Loucy (cell line): ENCODE results near the gene TRIM25.
A peak's percentile ranks its signal among the peaks of the same experiment; 100 is the strongest.

Experiments
- H2AFZ ChIP-seq: fragments of 200-600 bp; sonication (generic); 2 replicates; pipeline ENCODE4 v1.6.0; 2016; ENCODE audit warnings: antibody characterized with exemption, mild to moderate bottlenecking, low read length, moderate library complexity
- H3F3A ChIP-seq: fragments of 200-600 bp; 2 replicates; pipeline ENCODE4 v1.6.0; 2016; ENCODE audit warnings: antibody characterized with exemption, low read depth, mild to moderate bottlenecking
- H3K27me3 ChIP-seq: fragments of 200-600 bp; sonication (generic); 2 replicates; pipeline ENCODE4 v1.6.1; 2014; ENCODE audit warnings: low read length, mild to moderate bottlenecking; ENCODE audit not compliant: insufficient read depth, poor library complexity, severe bottlenecking
- H3K36me3 ChIP-seq: fragments of 200-600 bp; sonication (generic); 2 replicates; pipeline ENCODE4 v1.6.1; 2016; ENCODE audit warnings: low read length; ENCODE audit not compliant: insufficient read depth
- H3K4me1 ChIP-seq: fragments of 200-600 bp; sonication (generic); 2 replicates; pipeline ENCODE4 v1.5.1; 2014; ENCODE audit warnings: low read length, mild to moderate bottlenecking; ENCODE audit not compliant: insufficient read depth, poor library complexity, severe bottlenecking
- H3K4me2 ChIP-seq: fragments of 200-600 bp; sonication (generic); 2 replicates; pipeline ENCODE4 v1.6.0; 2014; ENCODE audit warnings: antibody characterized with exemption, low read length, low read depth, mild to moderate bottlenecking; ENCODE audit not compliant: poor library complexity, severe bottlenecking
- H3K4me3 ChIP-seq: fragments of 200-600 bp; sonication (generic); 2 replicates; pipeline ENCODE4 v1.5.1; 2014; ENCODE audit warnings: low read length, mild to moderate bottlenecking, mixed read lengths; ENCODE audit not compliant: poor library complexity, severe bottlenecking
- H3K79me2 ChIP-seq: fragments of 200-600 bp; sonication (generic); 2 replicates; pipeline ENCODE4 v1.6.1; 2014; ENCODE audit warnings: low read length; ENCODE audit not compliant: insufficient read depth
- H3K9ac ChIP-seq: fragments of 200-600 bp; sonication (generic); 2 replicates; pipeline ENCODE4 v1.6.0; 2014; ENCODE audit warnings: mild to moderate bottlenecking, low read depth, low read length, moderate library complexity; ENCODE audit not compliant: poor library complexity, severe bottlenecking
- H3K9me2 ChIP-seq: fragments of 200-600 bp; sonication (generic); replicated peaks from 2 replicates; pipeline ENCODE4 v1.6.1; 2016; ENCODE audit warnings: low read depth, low read length, mixed read lengths
- H3K9me3 ChIP-seq: fragments of 200-600 bp; sonication (generic); 2 replicates; pipeline ENCODE4 v1.6.1; 2014; ENCODE audit warnings: mild to moderate bottlenecking, antibody characterized with exemption, low read length, low read depth; ENCODE audit not compliant: insufficient read depth
- H4K20me1 ChIP-seq: fragments of 200-600 bp; sonication (generic); 2 replicates; pipeline ENCODE4 v1.6.0; 2014; ENCODE audit warnings: antibody characterized with exemption, low read length, mild to moderate bottlenecking; ENCODE audit not compliant: insufficient read depth, poor library complexity, severe bottlenecking
- CTCF ChIP-seq: fragments of 200-600 bp; sonication (generic); conservative IDR thresholded peaks from 2 replicates; pipeline ENCODE4 v1.5.1; 2014; ENCODE audit warnings: mild to moderate bottlenecking, antibody characterized with exemption, low read length
- EZH2phosphoT487 ChIP-seq: fragments of 200-600 bp; IDR thresholded peaks from 2 replicates; pipeline ENCODE4 v1.6.1; 2018; ENCODE audit warnings: antibody characterized with exemption, mild to moderate bottlenecking, moderate library complexity, borderline replicate concordance

TRIM25 gene

GRCh38 chr17:56913867-56914580, at the start of gene TRIM25:
Gene TRIM25 (minus strand): TSS chr17:56914049. CDS start chr17:56913988, 61 bp downstream.
- Histone ChIP-seq H3K79me2 (peaks cover 62% of the 10 kb centered on the region), H3K4me2 (peak within 1 kb of the TSS; percentile 95), H4K20me1 (peaks cover 36% of the 10 kb centered on the region), H3K9me3 (no peaks in the 10 kb centered on the region), H3K4me3 (peak within 1 kb of the TSS; percentile 94), H3F3A (no peaks in the 10 kb centered on the region), H3K27me3 (no peaks in the 10 kb centered on the region), H2AFZ (peak within 1 kb of the TSS; percentile 96), H3K9ac (peak within 1 kb of the TSS; percentile 88), H3K9me2 (no peaks in the 10 kb centered on the region), H3K36me3 (no peaks in the 10 kb centered on the region), H3K4me1 (peaks cover 40% of the 10 kb centered on the region)
- no peak for TF ChIP-seq EZH2phosphoT487
- TF ChIP-seq CTCF, result no peak

- peaks cover 36% of the 10 kb centered on the region for H3K4me1 ChIP-seq
- peak within 1 kb of the TSS; percentile 98 for H2AFZ ChIP-seq
- TF ChIP-seq EZH2phosphoT487 (no peak), CTCF (peak; percentile 97)
These were observed 47.0 kb upstream of the TRIM25 start, which contains the start of gene COIL for GRCh38 chr17:56960596-56961538. Gene COIL (minus strand): TSS chr17:56961050. CDS start chr17:56961019, 31 bp downstream.

GRCh38 chr17:56956992-56957391, 43.1 kb upstream of the TRIM25 start:
- H3K4me2 ChIP-seq, result peak overlapping the region; percentile 53
- H3K9ac ChIP-seq, result no peak overlapping the region
- H3K4me1 ChIP-seq, result peaks cover 43% of the 10 kb centered on the region
- TF ChIP-seq EZH2phosphoT487 (no peak), CTCF (no peak)
- no peaks in the 10 kb centered on the region for H3F3A ChIP-seq
- H4K20me1 ChIP-seq, result peaks cover 34% of the 10 kb centered on the region
- peak overlapping the region; percentile 15 for H3K4me3 ChIP-seq
- no peaks in the 10 kb centered on the region for H3K36me3 ChIP-seq
- H3K27me3 ChIP-seq, result no peaks in the 10 kb centered on the region
- peaks cover 75% of the 10 kb centered on the region for H3K79me2 ChIP-seq
- H2AFZ ChIP-seq, result no peak overlapping the region
- no peaks in the 10 kb centered on the region for H3K9me3 ChIP-seq
- no peaks in the 10 kb centered on the region for H3K9me2 ChIP-seq

More at GRCh38 chr17:56960596-56961538, 47.0 kb upstream of the TRIM25 start, which contains the start of gene COIL:
- Histone ChIP-seq H3K4me2 (peak within 1 kb of the TSS; percentile 95), H3K79me2 (peaks cover 41% of the 10 kb centered on the region), H3K4me3 (peak within 1 kb of the TSS; percentile 99), H3K9me2 (no peaks in the 10 kb centered on the region), H3K36me3 (no peaks in the 10 kb centered on the region), H3K9ac (peak within 1 kb of the TSS; percentile 99), H4K20me1 (peaks cover 21% of the 10 kb centered on the region), H3F3A (no peaks in the 10 kb centered on the region), H3K27me3 (no peaks in the 10 kb centered on the region), H3K9me3 (no peaks in the 10 kb centered on the region)
